ENCODE results near the gene RNF113B. TPM values are rescaled to one million over a fixed set of nuclear protein-coding genes. Genes with fewer than 3 reads are reported as not detected.

Gene RNF113B
- total and polyA plus RNA-seq, 2 of the 4 experiments (the other 2 are of a cell fraction) = not detected

- H2AK9ac ChIP-seq (replicated peaks; ENCODE audit: low read depth, low read length, poor library complexity) = no peak overlapping the region
- peak overlapping the region; percentile 41; the same call in 1 of the 3 replicates for H2BK15ac ChIP-seq (ENCODE audit: low read depth, low read length)
- no peak overlapping the region for H2BK5ac ChIP-seq (ENCODE audit: low read depth, low read length, poor library complexity, severe bottlenecking)
- H3K4me1 ChIP-seq (ENCODE audit: control insufficient read depth, insufficient read depth, low read length) = peaks cover 51% of the 10 kb centered on the region
- in situ Hi-C loops (cut with MboI; ENCODE audit: low sequenced_read_pairs) (loop anchor here (5.0 kb wide), 1 partner anchor 45 kb away; no protein-coding TSS in a partner anchor), intact Hi-C loops (cut with micrococcal nuclease) (no loop called here), dilution Hi-C loops (cut with HindIII; ENCODE audit: low sequenced_read_pairs, unreplicated experiment) (no loop called here)
- no peak overlapping the region for H3K4me2 ChIP-seq (ENCODE audit: low read depth, low read length)
- H4K20me1 ChIP-seq (ENCODE audit: insufficient read depth, low read length) = peaks cover 16% of the 10 kb centered on the region
- ATAC-seq (ENCODE audit: low read depth) (no peak), DNase-seq (no peak)
- H3K18ac ChIP-seq (ENCODE audit: low read depth, low read length) = peak overlapping the region; percentile 9
- no peaks in the 10 kb centered on the region for H3K27me3 ChIP-seq (ENCODE audit: control insufficient read depth, insufficient read depth, low read length)
- CTCF ChIA-PET = no interaction called here
- peak overlapping the region; percentile 68; the same call in 1 of the 2 replicates for H3K27ac ChIP-seq (ENCODE audit: insufficient read depth, low read length)
- no peak overlapping the region for H3K56ac ChIP-seq (ENCODE audit: extremely low read depth, insufficient read depth, low read length)
- WGBS, 2 experiments (ENCODE audit: extremely low coverage in 2 of 2, insufficient read length in 1 of 2) = 96% methylated on average over 4 of the region's 12 CpGs; no CpG with 5 or more reads in 1 of the 2 experiments
- POLR2A ChIA-PET (ENCODE audit: unreplicated experiment) = no interaction called here
- peaks cover 48 to 91% of the 10 kb centered on the region in 2 experiments for H3K79me1 ChIP-seq (ENCODE audit: low read depth in 1 of 2, low read length in 2 of 2)
- H3K14ac ChIP-seq (replicated peaks; ENCODE audit: low read depth, low read length) = peak overlapping the region; percentile 38
- H3K23ac ChIP-seq (ENCODE audit: low read depth, low read length) = peak overlapping the region; percentile 28; the same call in 1 of the 2 replicates
- peak overlapping the region; percentile 65 for H4K91ac ChIP-seq (ENCODE audit: insufficient read depth, low read depth, low read length)
- H3K9ac ChIP-seq (ENCODE audit: low read depth, low read length) = no peak overlapping the region
- no TSS peak for BruUV-seq (replicated peaks)
- H2BK20ac ChIP-seq (ENCODE audit: low read depth, low read length) = peak overlapping the region; percentile 8; the same call in 1 of the 2 replicates
- no peaks in the 10 kb centered on the region for H3K9me3 ChIP-seq (ENCODE audit: control insufficient read depth, insufficient read depth, low read length)
- H4K5ac ChIP-seq (ENCODE audit: low read depth, low read length) = peak overlapping the region; percentile 22
- TF ChIP-seq RAD21 (IDR thresholded peaks at IDR 0.05; ENCODE audit: low read length) (no peak), CEBPB (IDR thresholded peaks at IDR 0.05; ENCODE audit: low read depth, low read length) (no peak), RFX5 (IDR thresholded peaks at IDR 0.05; ENCODE audit: low read depth, low read length) (no peak), SMC3 (IDR thresholded peaks at IDR 0.05; ENCODE audit: low read depth, low read length) (no peak), MXI1 (IDR thresholded peaks at IDR 0.05; ENCODE audit: borderline replicate concordance, low read depth, low read length) (no peak), NFE2L2 (IDR thresholded peaks at IDR 0.05; ENCODE audit: low read depth, low read length) (no peak), CHD1 (IDR thresholded peaks at IDR 0.05; ENCODE audit: low read depth, low read length) (no peak), MAZ (IDR thresholded peaks at IDR 0.05; ENCODE audit: borderline replicate concordance, low read depth, low read length) (no peak), FOS (IDR thresholded peaks at IDR 0.05; ENCODE audit: low read depth, low read length) (no peak), RCOR1 (IDR thresholded peaks at IDR 0.05; ENCODE audit: insufficient replicate concordance, low read length) (no peak)
- TF ChIP-seq, protein P1, sequence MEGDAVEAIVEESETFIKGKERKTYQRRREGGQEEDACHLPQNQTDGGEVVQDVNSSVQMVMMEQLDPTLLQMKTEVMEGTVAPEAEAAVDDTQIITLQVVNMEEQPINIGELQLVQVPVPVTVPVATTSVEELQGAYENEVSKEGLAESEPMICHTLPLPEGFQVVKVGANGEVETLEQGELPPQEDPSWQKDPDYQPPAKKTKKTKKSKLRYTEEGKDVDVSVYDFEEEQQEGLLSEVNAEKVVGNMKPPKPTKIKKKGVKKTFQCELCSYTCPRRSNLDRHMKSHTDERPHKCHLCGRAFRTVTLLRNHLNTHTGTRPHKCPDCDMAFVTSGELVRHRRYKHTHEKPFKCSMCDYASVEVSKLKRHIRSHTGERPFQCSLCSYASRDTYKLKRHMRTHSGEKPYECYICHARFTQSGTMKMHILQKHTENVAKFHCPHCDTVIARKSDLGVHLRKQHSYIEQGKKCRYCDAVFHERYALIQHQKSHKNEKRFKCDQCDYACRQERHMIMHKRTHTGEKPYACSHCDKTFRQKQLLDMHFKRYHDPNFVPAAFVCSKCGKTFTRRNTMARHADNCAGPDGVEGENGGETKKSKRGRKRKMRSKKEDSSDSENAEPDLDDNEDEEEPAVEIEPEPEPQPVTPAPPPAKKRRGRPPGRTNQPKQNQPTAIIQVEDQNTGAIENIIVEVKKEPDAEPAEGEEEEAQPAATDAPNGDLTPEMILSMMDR (conservative IDR thresholded peaks at IDR 0.05; ENCODE audit: low read depth, low read length) = no peak
- TF ChIP-seq, protein P2, sequence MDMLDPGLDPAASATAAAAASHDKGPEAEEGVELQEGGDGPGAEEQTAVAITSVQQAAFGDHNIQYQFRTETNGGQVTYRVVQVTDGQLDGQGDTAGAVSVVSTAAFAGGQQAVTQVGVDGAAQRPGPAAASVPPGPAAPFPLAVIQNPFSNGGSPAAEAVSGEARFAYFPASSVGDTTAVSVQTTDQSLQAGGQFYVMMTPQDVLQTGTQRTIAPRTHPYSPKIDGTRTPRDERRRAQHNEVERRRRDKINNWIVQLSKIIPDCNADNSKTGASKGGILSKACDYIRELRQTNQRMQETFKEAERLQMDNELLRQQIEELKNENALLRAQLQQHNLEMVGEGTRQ (IDR thresholded peaks at IDR 0.05; ENCODE audit: low read depth, low read length) = no peak
- peak overlapping the region; percentile 50 for H2BK120ac ChIP-seq (ENCODE audit: low read depth, low read length)
- H4K8ac ChIP-seq (ENCODE audit: low read depth in 2 of 2, low read length in 2 of 2) = peak overlapping the region in 1 of 2 experiments; percentile 32; a peak in 1 of 4 replicates
- H2AK5ac ChIP-seq (ENCODE audit: low read depth, low read length) = peak overlapping the region; percentile 79
- no peak overlapping the region for H3K4me3 ChIP-seq (ENCODE audit: insufficient read depth, low read depth, low read length)
- H3K36me3 ChIP-seq (ENCODE audit: control insufficient read depth, insufficient read depth, low read length) = peaks cover 18% of the 10 kb centered on the region
- H3K4ac ChIP-seq (ENCODE audit: low read depth, low read length) = peak overlapping the region; percentile 44
- H2AFZ ChIP-seq (replicated peaks; ENCODE audit: low read length, poor library complexity) = no peak overlapping the region
- H3K9me1 ChIP-seq (ENCODE audit: insufficient read depth, low read length) = peaks cover 37% of the 10 kb centered on the region
Measured at GRCh38 chr13:98217597-98217996, 40.5 kb upstream of the RNF113B start.
